Measurements from ENCODE around the gene TMBIM6.
"Not testable (repeated sequence)": the region's sequence is repeated elsewhere in the genome, so short reads cannot be mapped to it uniquely, and the experiment has no call there.

GRCh38 chr12:49738721-49739120 lies 2.6 kb upstream of the TMBIM6 start:
- not testable (repeated sequence) for TF ChIP-seq REST (IDR thresholded peaks at IDR 0.05); MAFK (IDR thresholded peaks at IDR 0.05; ENCODE audit: partially characterized antibody); KDM5A (IDR thresholded peaks at IDR 0.05); CTCF (IDR thresholded peaks at IDR 0.05); POLR2A (IDR thresholded peaks at IDR 0.05; ENCODE audit: low read length); JUN (IDR thresholded peaks at IDR 0.05); RAD21 (conservative IDR thresholded peaks at IDR 0.05 in 1 of 2, IDR thresholded peaks at IDR 0.05 in 1 of 2); PHF8 (IDR thresholded peaks at IDR 0.05; ENCODE audit: borderline replicate concordance, low read depth); NR3C1 (IDR thresholded peaks at IDR 0.05); MAX (IDR thresholded peaks at IDR 0.05)

Data from A549 (cell line).